ENCODE data around the gene METTL16. TPM values are rescaled to one million over a fixed set of nuclear protein-coding genes. Genes with fewer than 3 reads are reported as not detected.
"Not testable (repeated sequence)": the region's sequence is repeated elsewhere in the genome, so short reads cannot be mapped to it uniquely, and the experiment has no call there.

The METTL16 gene
- total RNA-seq, 1 donor from 2014 or later = 17.0 TPM

- DNase-seq = no peak
Measured at GRCh38 chr17:2502871-2503580, 8.7 kb downstream of the METTL16 start.

DNA sequence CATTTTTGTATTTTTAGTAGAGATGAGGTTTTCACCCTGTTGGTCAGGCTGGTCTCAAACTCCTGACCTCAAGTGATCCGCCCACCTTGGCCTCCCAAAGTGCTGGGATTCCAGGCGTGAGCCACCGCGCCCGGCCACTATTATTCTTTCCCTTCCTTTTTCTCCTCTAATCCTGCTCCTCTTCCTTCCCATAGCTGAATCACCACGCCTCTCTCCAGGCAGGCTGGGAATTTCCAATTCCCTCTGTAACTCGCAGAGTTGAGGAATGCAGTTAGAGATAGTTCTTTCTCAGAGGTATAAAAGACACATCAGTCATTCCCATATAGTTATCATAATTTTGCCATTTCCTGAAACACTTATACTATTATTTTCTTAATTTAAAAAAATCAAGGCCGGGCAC lies 11.2 kb downstream of the METTL16 start:
- DNase-seq = no peak

DNA sequence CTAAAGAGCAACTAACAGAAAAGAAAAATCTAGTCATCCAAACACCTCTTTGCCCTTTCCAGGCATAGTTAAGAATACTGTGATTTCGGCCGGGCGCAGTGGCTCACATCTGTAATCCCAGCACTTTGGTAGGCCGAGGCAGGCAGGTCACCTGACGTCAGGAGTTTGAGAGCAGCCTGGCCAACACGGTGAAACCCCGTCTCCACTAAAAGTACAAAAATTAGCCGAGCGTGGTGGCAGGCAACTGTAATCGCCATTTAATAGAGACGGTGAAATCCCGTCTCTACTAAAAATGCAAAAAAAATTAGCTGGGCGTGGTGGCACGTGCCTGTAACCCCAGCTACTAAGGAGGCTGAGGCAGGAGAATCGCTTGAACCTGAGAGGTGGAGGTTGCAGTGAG lies 22.4 kb downstream of the METTL16 start:
- not testable (repeated sequence) for DNase-seq

GRCh38 chr17:2487306-2487705 lies 24.4 kb downstream of the METTL16 start:
- DNase-seq = no peak

DNA sequence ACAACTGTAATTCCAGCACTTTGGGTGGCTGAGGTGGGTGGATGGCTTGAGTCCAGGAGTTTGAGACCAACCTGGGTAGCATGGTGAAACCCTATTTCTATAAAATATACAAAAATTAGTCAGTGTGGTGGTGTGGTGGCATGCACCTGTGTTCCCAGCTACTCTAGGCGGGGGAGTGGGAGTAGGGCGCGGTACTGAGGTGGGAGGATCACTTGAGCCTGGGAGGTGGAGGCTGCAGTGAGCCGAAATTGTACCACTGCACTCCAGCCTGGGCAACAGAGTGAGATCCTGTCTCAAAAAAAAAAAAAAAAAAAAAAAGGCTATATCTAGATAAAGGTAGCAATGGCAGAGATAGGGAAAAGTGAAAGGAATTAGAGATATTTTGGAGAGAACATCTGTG lies 25.0 kb downstream of the METTL16 start:
- not testable (repeated sequence) for DNase-seq

GRCh38 chr17:2485970-2486369 lies 25.7 kb downstream of the METTL16 start:
- DNase-seq = no peak

GRCh38 chr17:2485543-2485942 lies 26.1 kb downstream of the METTL16 start:
- no peak for DNase-seq

- DNase-seq = no peak
Measured at GRCh38 chr17:2484876-2485275, 26.8 kb downstream of the METTL16 start.

DNA sequence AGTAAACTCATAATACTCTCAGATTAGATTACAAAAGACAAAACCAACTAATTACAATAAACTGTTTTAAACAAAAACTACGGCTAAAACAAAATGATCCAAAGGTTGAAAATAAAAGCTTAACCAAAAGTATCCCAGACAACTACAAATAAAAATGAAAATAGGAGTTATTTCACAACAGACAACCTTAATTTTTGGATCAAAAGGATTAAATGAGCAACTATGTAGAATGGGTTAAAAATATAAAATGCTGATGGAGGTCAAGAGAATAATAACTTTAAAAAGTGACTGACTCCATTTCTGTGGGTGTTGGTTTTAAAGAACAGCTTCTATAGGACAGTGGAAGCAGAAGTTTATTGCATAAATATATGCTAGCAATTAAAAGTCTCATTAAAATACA lies 28.6 kb downstream of the METTL16 start:
- DNase-seq = no peak

DNA sequence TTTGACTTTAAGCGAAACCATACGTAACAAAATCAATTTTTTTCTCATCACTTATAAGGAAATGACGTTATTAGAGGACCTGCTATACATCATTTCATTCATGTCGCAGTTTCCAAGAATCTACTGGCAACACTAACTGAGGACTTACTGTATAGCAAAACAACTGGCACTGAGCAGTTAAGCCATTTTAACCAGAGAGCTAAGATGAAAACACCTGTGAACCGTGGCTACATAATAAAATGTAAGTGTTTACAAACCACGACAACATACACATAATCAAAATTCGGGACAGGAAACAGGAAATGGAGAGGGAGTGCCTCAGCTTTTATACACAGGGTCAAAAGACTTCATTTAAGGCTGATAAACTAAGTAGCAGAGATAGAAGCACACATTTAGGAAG lies 29.5 kb downstream of the METTL16 start:
- DNase-seq = no peak

GRCh38 chr17:2481760-2482159 lies 29.9 kb downstream of the METTL16 start:
- DNase-seq = no peak

DNA sequence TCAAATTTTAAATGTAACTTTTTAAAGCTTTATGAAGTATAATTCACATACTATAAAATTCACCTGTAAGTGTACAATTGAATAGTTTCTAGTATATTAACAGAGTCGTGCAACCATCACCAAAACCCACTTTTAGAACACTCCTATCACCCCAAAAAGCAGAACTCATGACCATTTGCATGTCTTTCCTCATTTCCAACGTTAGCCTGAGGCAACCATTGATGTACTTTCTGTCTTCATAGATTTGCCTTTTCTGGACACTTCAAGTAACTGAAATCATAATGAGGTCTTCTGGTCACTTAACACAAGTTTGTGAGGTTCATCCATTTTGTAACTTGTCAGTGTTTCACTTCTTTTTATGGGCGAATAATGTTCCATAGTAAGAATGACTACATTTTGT lies 33.2 kb downstream of the METTL16 start:
- DNase-seq = no peak

DNA sequence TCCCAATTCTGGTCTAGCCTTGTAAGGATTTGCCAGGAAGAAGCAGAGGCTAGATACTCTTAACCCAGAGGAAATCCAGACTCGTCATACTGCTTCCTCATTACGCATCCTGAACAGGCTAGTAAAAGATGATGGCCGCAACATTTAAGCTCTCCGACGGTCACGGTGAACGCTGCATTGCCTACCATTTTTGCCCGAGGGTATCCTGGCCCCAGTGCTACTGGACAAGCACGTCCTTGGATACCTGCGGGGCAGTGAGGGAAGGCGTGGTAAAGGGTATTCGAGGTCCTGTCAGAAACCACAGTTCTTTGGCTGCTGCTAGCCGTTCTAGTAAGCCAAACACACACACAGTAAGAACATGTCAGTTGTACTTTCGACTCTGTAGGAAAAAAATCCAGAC lies 36.6 kb downstream of the METTL16 start:
- DNase-seq = no peak

- no peak for DNase-seq
Measured at GRCh38 chr17:2474371-2474770, 37.3 kb downstream of the METTL16 start.

DNA sequence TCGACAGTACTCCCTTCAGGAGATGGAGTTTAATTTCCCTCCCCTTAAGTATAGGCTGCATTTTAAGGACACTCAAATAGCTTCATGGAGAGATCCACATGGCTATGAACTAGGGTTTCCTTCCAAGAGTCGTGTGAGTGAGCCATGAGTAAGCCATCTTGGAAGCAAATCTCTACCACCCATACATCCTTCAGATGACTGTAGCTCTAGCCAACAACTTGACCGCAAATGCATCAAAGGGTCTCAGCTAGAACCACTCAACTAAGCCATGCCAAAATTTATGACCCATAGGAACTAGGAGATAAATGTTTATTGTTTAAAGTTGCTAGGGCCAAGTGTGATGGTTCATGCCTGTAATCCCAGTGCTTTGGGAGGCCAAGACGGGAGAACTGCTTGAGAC lies 43.4 kb downstream of the METTL16 start:
- no peak for DNase-seq

GRCh38 chr17:2466931-2467330 lies 44.8 kb downstream of the METTL16 start:
- no peak for DNase-seq

DNA sequence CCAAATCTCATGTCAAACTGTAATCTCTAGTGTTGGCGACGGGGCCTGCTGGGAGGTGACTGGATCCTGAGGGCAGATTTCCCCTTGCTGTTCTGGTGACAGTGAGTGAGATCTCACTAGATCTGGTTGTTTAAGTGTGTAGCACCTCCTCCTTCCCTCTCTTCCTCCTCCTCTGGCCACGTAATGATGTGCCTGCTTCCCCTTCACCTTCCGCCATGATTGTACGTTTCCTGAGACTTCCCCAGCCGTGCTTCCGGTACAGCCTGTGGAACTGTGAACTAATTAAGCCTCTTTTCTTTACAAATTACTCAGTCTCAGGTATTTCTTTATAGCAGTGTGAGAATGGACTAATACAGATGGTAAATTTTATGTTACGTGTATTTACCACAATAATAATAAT lies 49.2 kb downstream of the METTL16 start:
- DNase-seq = no peak

DNA sequence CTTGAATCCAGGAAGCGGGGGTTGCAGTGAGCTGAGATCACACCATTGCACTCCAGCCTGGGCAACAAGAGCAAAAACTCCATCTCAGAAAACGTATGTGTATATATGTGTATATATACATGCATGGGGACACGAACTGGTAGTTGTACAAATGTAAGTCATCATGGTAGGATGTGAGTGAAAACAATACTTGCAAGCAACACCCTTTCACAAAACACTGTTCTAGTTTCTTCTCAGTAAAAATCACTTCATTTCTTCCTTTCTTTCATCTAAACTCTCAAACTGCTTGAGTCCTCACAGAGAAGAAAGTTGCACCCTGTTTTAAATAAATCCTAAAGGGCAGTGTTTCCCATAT lies 51.8 kb downstream of the METTL16 start:
- no peak for DNase-seq

- no peak for DNase-seq
Measured at GRCh38 chr17:2457913-2458312, 53.8 kb downstream of the METTL16 start.

DNA sequence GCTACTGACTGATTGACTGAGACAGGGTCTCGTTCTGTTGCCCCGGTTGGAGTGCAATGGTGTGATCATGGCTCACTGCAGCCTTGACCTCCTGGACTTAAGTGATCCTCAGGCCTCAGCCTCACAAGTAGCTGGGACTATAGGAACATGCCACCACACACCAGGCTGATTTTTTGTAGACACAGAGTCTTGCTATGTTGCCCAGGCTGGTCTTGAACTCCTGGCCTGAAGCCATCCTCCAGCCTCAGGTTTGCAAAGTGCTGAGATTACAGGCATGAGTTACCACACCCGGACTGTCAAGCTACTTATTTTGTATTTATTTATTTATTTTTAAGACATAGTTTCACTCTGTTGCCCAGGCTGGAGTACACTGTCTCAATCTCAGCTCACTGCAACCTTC lies 55.2 kb downstream of the METTL16 start:
- DNase-seq = no peak

GRCh38 chr17:2455956-2456355 lies 55.7 kb downstream of the METTL16 start:
- DNase-seq = no peak

DNA sequence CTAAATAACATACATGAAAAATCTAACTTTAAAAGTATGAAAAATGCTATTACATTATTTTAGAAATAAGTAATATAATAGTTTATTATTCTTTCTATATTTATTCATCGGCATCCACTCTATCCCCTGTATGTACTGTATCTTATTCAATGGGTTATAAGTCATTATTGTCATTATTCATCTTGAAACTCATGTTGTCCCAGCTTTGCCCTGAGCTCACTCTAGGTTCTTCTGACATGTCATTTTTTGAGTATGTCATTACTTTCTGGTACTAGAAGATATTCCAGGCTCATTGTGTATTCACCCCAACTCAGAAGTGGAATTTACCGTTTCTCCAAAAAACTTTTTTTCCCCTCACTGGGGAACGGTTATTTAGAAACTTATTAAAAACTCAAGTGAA lies 57.8 kb downstream of the METTL16 start:
- no peak for DNase-seq

DNA sequence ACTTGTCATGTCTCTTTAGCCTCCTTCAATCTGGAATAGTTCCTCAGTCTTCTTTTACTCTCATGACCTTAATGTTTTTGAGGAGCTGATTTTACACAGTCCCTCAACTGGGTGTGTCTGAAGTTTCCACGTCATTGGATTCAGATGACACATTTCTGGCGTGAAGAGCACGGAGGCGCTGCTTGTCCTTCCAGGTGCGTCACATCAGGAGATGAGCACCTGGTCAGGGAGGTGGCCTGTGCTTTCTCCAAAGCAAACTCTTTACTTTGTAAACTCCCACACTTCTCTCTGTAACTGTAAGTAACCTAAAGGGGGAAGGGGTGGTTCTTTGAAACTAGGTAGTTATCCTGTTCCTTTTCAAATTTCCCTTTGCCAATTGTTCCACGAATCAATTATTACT lies 58.4 kb downstream of the METTL16 start:
- DNase-seq = no peak

DNA sequence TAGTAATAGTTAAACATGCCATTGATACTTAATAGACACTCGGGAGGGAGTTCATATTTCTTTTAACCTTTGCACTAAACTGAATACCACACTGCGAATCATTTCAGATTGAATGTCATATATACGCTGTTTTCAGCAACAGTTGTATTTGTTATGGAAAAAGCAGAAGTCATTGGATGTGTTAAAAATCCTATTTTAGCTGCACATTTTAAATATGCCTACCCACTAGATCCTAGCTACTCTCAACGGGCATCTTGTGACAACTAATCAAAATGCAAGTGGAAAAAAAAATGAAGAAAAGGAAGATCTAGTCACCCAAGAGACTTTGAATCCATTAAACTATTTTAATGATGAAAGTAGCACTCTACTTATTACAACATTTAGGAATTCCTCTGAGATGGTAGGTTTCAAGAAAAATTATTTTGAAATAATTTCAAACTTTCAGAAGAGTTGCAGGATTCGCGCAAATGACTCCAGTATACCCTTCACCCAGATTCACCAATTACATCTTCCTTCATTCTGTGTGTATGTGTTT lies 59.4 kb downstream of the METTL16 start:
- no peak for DNase-seq

Data from occipital lobe (tissue), 2 donors.